AG20443 (cell line): ENCODE results near the gene KCTD4.
A peak's percentile ranks its signal among the peaks of the same experiment; 100 is the strongest.
"Not testable (repeated sequence)": the region's sequence is repeated elsewhere in the genome, so short reads cannot be mapped to it uniquely, and the experiment has no call there.

ENCODE experiments used
- DNase-seq: peaks from one replicate; pipeline ENCODE4 v3.0.0; 2012; ENCODE audit warnings: low spot score, mixed read lengths

The KCTD4 gene

DNA sequence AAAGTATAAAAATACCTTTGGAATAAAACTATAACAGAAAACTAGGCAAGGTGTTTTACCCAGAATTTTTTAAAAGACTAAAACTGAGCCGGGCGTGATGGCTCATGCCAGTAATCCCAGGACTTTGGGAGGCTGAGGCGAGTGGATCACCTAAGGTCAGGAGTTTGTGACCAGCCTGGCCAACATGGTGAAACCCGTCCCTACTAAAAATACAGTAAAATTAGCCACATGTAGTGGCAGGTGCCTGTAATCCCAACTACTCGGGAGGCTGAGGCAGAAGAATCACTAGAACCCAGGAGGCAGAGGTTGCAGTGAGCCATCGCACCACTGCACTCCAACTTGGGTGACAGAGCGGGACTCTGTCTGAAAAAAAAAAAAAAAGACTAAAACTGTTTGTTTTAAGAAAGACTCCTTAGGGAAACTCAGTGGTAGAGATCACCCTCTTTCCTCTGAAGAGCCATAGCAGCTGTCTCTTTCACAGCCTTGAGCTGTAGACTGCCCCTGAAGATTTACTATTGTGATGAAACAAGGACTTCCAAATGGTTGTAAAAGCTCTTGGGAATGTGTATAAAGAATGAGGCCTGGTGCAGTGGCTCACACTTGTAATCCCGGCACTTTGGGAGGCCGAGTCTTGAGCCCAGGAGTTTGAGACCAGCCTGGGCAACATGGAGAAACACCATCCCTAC, 14.7 kb upstream of the KCTD4 start:
- no peak for DNase-seq

DNA sequence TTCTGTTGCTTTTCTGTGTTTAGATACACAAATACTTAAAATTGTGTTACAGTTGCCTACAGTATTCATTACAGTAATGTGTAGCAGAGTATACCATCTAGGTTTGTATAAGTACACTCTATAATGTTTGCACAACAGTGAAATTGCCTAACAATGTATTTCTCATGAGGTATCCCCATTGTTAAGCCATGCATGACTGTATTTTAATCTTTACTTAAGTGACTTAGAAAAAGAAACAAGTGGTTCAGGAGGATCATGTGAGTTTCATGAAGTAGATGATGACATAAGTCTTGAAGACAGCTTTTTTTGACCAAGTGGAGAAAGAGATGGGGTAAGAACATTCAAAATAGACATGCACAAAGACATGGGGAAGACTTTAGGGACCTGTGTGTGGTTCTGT, 8.4 kb upstream of the KCTD4 start:
- DNase-seq: no peak

DNA sequence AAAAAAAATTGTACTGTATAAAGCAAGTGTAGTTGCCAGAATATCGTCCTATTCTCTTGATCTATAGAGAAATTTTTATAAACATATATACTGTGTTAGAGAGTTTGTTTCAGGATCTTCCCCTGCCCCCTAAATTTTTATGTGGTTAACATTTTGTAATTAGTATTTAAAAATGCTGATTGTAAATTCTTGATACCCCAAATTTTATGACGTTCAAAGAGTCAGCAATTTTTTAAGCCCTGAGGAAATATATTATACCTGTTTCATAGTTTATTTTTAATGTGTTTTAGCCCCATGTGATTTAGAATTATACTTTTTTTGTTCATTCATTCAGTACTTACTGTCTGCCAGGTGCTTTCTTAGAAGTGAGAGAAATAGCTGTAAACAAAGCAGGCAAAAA, 7.3 kb upstream of the KCTD4 start:
- no peak for DNase-seq

DNA sequence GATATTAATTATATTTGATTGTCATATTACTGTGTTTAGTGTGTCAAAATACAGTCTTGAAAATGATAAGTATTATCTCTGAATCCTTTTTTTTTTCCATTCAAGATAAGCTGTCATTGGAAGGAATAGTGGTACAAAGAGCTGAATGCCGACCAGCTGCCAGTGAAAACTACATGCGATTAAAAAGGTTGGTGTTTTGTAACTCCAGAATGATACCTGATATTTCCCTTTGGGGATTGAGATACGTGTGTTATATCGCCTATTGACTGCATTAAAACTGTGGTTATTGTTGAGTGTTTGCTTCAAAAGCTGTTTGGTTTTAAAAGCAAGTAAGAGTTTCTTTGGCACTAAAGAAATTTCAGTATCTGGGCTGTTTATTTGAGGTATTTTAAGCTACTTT, 6.5 kb upstream of the KCTD4 start:
- no peak for DNase-seq

DNA sequence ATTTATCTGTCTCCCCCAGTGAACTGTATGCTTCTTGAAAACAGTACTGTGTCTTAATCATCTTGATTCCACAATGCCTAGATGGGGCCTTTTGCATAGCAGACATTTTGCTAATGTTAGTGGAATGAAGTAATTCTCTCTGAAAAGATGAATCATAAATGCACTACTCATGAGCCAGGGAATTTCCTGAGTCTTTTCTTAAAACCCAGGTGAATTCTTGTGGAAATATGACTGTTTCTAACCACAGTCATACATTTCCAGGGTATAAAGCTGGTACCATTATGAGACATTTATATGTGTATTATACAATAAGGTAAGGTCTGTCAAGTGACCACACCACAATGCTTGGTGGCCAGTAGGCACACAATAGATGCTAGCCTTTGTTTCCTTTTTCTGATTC, 5.5 kb upstream of the KCTD4 start:
- peak; percentile 69 for DNase-seq

DNA sequence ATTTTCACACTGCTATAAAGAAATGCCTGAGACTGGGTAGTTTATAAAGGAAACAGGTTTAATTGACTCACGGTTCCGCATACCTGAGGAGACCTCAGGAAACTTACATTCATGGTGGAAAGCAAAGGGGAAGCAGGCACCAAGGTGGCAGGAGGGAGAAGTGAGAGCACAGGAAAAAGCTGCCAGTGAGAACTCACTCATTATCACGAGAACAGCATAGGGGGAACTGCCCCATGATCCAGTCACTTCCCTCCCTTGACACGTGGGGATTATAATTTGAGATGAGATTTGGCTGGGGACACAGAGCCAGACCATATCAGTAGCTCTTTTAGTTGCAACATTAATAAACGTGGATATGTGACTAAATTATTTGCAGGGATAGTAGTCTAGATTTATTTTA, 4.3 kb upstream of the KCTD4 start:
- DNase-seq: no peak

DNA sequence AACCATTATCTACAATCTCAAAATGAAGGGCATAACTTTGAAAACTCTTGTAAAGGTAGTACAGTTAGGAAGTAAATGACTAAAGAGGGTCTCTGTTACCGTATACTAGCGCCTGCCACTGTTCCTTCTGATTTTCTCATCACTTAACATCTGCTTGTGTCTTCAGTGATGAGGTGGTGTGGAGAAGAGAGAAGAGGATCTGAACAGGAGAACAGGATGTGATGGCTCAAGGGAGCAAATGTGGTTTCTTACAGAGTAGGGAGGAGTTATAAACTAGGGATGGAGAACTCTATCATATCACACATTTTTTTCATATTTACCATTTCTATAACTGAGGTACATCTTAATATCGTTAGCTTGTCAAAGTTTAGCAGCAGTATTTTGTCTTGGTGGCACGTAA, 1.1 kb downstream of the KCTD4 start:
- no peak for DNase-seq

DNA sequence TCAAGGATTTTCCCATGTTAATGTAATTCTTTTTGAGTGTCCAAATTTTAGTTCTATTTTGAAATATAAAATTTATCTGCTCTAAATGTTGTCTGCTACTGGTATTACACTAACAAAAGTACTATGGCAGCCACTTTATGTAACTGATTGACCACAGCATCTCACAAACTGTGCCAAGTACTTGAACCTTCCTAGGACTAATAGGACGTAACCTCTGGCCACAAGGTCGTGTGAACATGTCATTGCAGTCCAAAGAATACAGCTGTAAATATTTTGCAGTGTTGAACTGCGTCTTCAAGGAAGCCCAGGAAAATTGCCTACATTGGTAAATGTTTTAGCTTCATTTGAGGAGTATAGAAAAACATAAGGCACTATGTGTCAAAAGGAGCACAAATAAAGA, 1.9 kb downstream of the KCTD4 start:
- DNase-seq: no peak

DNA sequence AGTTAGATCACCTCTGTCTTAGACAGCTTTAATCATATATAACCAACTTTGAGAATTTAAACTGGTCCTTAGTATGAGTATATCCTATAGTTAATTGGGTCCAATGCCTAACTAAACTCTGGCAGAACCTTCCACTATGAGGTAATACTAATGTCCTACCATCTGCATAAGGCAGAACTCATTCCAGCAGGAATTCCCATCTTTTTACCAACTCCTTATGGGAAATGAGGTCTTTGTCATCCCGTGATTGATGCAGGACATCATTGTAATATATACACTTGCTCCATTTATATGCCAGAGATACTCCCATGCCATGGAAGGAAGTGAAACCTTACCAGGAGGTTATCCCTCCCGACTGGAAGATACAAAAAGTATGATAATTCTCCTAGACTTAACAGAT, 2.8 kb downstream of the KCTD4 start:
- no peak for DNase-seq

DNA sequence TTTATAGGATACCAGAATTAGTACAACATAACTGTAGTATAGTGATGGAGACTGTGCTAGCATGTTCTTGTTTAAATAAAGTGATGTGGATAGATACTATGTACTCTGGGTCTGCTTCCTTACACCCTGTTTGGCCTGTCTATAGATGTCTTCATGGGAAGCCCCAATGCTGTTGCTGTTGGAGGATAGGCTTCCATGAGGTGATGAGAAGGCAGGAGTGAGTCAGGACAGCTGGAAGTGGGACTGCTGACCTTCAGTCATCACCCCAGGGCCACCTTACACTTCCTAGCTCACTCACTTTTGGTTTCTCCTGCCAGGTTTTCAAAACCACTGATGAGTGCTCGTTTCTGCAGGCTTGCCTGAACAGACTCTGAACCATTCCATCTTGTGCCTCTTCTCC, 4.2 kb downstream of the KCTD4 start:
- no peak for DNase-seq

DNA sequence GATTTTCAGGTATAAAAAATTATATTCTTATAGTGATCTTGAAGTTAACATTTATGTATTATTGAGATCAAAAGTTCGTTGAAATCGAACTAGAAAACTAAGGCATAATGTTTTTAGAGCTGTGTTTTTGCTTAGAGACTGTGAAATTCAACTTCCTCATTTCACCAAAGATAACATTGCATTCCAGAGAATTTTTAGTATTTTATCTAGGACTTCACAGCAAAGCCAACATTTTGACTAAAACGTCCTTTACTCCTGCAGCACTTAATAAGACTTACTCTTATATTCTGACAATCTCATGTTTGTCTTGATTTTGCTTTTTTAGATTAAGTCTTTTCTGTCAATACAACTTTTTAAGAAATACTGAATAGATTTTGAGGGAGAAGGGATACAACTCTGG, 4.7 kb downstream of the KCTD4 start:
- DNase-seq: no peak

DNA sequence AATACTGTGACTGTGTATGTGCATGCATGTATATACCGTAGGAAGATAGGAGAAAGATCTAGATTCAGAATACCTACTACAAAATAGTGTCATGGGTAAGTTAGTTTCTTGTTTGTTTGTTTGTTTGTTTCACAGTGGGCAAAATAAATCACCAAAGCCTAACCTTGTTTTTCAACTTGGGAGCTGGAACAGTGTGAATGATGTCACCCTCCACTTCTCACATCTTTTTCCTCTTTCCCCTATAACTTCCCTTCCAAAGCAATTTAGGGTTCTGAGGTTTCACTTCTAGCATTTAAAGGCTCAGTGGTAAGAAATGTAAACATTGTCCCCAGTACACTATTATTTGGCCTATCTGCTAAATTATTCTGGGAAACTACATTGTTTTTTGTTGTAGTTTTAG, 5.4 kb downstream of the KCTD4 start:
- DNase-seq: no peak

DNA sequence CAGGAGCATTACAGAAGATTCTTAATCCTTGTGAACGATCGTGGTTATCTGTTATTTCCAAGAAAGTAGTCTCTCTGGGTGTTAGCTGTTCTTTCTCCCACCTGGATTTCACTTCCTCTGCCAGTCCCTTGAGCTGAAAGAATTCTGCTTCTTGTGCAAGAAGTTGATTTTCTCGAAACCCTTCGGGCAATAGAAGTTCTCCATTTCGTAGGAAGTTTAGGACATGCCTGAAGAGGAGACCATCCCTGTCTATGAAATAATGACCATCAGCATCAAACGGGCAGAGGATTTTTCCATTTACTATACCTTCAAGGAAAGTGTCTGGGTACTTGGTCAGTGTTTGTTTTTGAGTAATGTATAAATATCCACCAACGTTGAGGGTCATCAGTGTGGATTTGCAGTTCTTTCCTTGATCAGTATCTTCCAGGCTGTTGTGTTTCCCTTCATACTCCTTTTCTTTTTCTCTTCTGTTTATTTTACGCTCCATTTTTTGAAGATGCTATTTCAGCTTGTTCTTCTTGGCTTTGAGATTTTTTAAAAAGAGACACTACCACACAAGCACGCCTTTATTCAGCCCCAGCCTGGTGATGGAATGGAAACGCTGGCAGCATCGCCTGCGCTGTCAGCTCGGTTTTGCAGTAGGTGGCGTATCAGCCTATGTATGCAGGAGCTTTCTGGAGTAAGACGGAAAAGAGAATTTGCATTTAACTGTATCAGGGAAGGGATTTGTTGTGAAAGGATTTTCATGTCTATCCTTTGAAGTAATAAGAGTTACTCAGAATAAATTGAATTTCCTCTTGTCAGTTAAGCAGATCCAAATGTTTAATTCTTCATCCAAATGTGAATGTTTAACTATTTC, 6.5 kb downstream of the KCTD4 start:
- DNase-seq: peak; percentile 54

DNA sequence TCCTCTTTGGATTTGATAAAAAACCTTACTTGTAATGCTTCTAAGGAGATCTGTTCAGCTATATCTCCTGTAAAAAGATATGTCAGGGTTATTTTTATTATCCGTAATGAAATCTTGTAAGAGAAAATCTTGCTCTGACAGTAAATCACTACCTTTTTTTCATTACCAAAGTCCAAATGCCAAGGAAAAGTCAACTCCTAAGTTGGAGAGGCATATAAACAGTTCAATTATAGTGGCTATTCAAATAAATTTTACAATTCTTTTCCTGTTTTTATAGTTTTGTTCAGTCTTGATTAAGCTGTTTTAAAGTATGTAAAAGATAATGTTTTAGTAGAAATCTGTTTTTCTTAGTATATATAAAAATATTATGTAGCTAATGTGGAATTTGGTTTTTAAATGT, 9.0 kb downstream of the KCTD4 start:
- no peak for DNase-seq

DNA sequence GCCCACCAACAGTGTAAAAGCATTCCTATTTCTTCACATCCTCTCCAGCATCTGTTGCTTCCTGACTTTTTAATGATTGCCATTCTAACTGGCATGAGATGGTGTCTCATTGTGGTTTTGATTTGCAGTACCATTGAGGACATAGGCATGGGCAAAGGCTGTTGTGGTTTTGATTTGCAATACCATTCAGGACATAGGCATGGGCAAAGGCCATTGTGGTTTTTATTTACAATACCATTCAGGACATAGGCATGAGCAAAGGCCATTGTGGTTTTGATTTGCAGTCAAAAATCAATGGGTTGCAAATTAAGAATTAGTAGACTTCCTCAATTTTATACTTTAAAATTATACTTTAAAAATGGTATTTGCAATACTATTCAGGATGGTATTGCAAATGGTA, 11.3 kb downstream of the KCTD4 start:
- DNase-seq: peak; percentile 11

DNA sequence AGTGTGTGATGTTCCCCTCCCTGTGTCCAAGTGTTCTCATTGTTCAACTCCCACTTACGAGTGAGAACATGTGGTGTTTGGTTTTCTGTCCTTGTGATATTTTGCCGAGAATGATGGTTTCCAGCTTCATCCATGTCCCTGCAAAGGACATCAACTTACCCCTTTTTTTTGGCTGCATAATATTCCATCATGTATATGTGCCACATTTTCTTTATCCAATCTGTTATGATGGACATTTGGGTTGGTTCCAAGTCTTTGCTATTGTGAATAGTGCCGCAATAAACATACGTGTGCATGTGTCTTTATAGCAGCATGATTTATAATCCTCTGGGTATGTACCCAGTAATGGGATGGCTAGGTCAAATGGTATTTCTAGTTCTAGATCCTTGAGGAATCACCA, 11.8 kb downstream of the KCTD4 start:
- not testable (repeated sequence) for DNase-seq

DNA sequence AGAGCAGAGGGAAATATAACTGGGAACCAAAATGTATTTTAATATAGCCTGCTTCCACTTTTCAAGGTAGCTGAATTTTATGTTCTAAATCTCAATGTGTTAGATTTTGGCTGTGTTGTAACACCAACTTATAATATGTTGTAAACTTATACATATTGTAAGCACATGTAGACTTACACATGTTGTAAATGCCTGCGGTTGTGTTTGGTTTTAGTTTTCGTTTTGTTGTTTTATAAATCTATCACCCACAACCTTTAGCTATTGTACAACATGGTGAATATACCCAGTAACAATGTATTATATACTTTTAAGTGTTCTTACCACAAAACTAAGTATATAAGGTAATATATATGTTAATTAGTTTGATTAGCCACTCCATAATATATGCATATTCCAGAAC, 15.6 kb downstream of the KCTD4 start:
- DNase-seq: no peak

DNA sequence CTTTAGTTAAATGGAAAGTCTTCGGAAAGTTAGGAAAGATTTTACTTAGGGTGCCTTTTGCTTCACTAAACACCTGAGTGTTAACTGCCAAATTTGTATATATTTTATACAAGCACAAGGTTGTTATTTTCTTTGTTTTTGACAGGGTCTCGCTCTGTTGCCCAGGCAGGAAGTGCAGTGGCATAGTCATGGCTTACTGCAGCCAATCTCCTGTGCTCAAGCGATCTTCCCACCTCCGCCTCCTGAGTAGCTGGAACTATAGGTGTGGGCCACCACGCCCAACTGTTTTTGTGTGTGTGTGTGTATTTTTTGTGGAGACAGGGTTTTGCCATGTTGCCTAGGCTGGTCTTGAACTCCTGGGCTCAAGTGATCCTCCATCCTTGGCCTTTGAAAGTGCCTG, 16.2 kb downstream of the KCTD4 start:
- no peak for DNase-seq

DNA sequence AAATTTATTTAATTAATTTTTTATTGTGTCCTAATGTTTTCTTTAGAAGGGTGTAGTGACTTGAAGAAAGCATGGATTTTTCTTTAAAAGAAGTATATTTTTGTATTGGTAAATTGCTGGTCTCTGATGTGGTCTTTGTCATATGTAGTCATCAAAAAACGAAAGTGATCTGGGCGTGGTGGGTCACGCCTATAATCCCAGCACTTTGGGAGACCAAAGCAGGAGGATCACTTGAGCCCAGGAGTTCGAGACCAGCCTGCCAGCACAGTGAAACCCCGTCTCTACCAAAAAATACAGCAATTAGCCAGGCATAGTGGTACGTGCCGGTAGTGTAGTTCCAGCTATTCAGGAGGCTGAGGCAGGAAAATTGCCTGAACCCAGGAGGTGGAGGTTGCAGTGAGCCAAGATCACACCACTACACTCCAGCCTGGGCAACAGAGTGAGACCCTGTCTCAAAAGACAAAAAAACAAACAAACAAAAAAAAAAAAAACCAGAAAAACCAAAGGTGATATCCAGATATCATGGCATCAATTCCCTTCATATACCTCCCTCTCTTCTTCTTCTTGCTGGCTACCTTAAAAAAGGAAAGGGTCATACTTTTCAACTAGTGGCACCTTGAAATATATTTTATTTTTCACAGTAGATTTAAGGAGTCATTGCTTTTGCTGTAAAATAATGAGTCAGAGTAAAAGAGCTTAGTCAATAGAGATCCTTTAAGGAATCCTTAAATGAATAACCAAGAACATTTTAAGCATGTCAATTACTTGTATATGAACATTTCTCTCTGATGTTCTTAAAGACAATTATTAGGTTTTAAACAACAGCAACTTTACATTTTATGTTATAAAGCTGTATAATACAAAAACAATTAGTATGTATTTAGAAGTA, 19.9 kb downstream of the KCTD4 start:
- DNase-seq: no peak

DNA sequence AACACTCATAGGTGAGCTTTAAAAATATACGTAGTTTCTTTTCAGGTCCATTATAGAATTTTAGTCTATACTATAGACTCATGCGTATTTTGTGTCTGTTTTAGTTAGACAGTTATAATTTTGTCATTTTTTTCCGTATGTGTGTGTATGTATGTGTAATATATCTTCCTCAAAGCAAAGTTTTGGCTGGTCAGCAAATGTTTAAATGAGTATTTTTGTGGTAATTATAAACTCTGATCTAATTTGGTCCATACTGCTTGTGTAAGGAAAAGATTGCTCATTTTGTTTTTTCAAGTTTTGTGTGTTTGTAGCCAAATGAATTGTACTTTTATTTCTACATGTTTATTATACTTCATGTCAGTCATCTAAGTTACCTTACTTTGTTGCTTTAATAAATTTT, 20.5 kb downstream of the KCTD4 start:
- no peak for DNase-seq

DNA sequence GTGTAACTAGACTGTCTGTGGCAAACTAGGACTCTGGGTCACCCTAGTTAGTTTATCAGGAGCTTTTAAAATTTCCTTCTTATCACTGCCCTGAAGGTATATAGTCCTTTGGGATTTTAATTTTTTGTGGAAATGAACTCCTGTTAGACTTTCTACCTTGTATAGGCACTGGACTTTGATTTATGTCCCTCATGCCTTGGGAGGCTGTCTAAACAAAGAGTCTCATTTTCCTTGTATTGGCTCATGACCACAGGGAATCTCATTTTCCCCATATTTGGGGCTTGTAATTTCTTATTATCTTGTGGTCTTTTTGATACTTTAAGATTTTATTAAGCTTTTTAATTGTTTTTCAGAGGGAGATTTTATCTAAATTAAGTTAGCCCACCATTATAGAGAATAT, 21.4 kb downstream of the KCTD4 start:
- DNase-seq: no peak

DNA sequence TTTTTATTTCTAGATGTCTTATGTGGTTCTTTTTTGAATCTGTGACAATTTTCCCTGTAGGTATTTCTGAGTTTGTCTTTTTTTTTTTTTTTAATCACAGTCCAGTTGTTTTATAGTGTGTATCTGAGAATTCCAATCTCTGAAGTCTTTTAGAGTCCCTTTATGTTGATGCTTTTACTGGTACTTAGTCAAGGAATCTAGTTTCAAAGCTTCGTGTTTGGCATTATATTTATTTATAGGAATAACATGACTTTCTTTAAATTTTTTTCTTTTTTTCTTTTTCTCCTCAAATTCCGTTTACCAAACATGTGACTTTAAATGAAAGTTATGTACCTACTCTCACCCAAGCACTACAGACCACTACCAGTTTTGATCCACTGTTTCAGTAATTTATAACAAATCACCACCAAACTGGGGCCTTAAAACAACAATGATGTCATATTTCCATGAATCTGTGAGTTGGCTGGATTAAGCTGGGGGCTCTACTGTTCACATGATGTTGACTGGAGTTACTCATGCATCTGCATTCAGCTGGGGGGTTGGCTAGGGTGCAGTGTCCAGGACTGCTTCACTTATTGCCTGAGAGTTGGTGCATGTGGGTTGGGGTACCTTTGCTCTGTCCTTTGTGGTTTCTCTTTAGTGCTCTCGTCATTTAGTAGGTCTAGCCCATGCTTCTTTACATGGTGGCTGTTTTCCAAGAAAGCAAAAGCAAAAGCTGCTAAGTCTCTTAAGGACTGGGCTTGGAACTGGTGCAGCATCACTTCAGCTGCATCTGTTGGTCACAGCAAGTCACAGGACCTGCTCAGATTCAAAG, 22.3 kb downstream of the KCTD4 start:
- DNase-seq: peak; percentile 12
